ENCODE results near the gene MAPK8IP3. TPM values are rescaled to one million over a fixed set of nuclear protein-coding genes. Genes with fewer than 3 reads are reported as not detected.

Gene MAPK8IP3
- total RNA-seq, 1 experiment from 2014 or later: 7.1 TPM

GRCh38 chr16:1740234-1740633 is 34.2 kb downstream of the MAPK8IP3 start:
- no peak for DNase-seq (ENCODE audit: low read depth)

- DNase-seq (ENCODE audit: low read depth): no peak
Observed at GRCh38 chr16:1740781-1741490, 34.9 kb downstream of the MAPK8IP3 start.

- DNase-seq (ENCODE audit: low read depth): no peak
Observed at GRCh38 chr16:1741553-1742165, 35.7 kb downstream of the MAPK8IP3 start.

GRCh38 chr16:1743376-1744337 is 37.7 kb downstream of the MAPK8IP3 start:
- no peak for DNase-seq (ENCODE audit: low read depth)

GRCh38 chr16:1744338-1744840 is 38.4 kb downstream of the MAPK8IP3 start:
- no peak for DNase-seq (ENCODE audit: low read depth)

- DNase-seq (ENCODE audit: low read depth): peak; percentile 98
Observed at GRCh38 chr16:1745181-1745899, 39.3 kb downstream of the MAPK8IP3 start.

- peak; percentile 98 for DNase-seq (ENCODE audit: low read depth)
Observed at GRCh38 chr16:1745900-1746692, 40.1 kb downstream of the MAPK8IP3 start.

GRCh38 chr16:1746693-1747195 is 40.7 kb downstream of the MAPK8IP3 start:
- peak; percentile 84 for DNase-seq (ENCODE audit: low read depth)

- DNase-seq (ENCODE audit: low read depth): no peak
Observed at GRCh38 chr16:1747934-1748333, 41.9 kb downstream of the MAPK8IP3 start.

GRCh38 chr16:1749152-1750117 is 43.4 kb downstream of the MAPK8IP3 start:
- peak; percentile 23 for DNase-seq (ENCODE audit: low read depth)

GRCh38 chr16:1751946-1752345 is 46.0 kb downstream of the MAPK8IP3 start:
- DNase-seq (ENCODE audit: low read depth): no peak

GRCh38 chr16:1752853-1753252 is 46.9 kb downstream of the MAPK8IP3 start:
- DNase-seq (ENCODE audit: low read depth): no peak

GRCh38 chr16:1754204-1754603 is 48.2 kb downstream of the MAPK8IP3 start:
- no peak for DNase-seq (ENCODE audit: low read depth)

GRCh38 chr16:1757714-1758461 is 51.9 kb downstream of the MAPK8IP3 start:
- DNase-seq (ENCODE audit: low read depth): no peak

GRCh38 chr16:1758923-1759322 is 52.9 kb downstream of the MAPK8IP3 start:
- DNase-seq (ENCODE audit: low read depth): no peak

- no peak for DNase-seq (ENCODE audit: low read depth)
Observed at GRCh38 chr16:1759511-1759910, 53.5 kb downstream of the MAPK8IP3 start.

GRCh38 chr16:1760911-1761310 is 54.9 kb downstream of the MAPK8IP3 start:
- DNase-seq (ENCODE audit: low read depth): no peak

- no peak for DNase-seq (ENCODE audit: low read depth)
Observed at GRCh38 chr16:1761751-1762150, 55.8 kb downstream of the MAPK8IP3 start.
